Measurements from ENCODE around the gene PRPF39.

- no peak for TF ChIP-seq EZH2 (IDR thresholded peaks at IDR 0.05; ENCODE audit: borderline replicate concordance, low read depth, low read length, poor library complexity, severe bottlenecking)
- TF ChIP-seq CTCF (conservative IDR thresholded peaks at IDR 0.05; ENCODE audit: low read depth, low read length) = no peak
Observed at GRCh38 chr14:45135659-45136395, 51.9 kb downstream of the PRPF39 start, which contains the start of gene FANCM.

All from A673 (cell line).